PFSK-1 (cell line): ENCODE results near the gene MAGED2.

ENCODE experiments used
- FOXP2 ChIP-seq: optimal IDR thresholded peaks from 2 replicates; pipeline ENCODE3; 2011; ENCODE audit warnings: borderline replicate concordance, control low read depth, inconsistent platforms; ENCODE audit not compliant: insufficient read depth; ENCODE audit errors: extremely low read length, extremely low read depth
- POLR2AphosphoS5 ChIP-seq: IDR thresholded peaks from 2 replicates; pipeline ENCODE4 v1.6.1; 2012; ENCODE audit warnings: low read depth, mild to moderate bottlenecking, control low read depth, low read length, moderate library complexity
- SIN3A ChIP-seq: IDR thresholded peaks from 2 replicates; pipeline ENCODE4 v1.6.1; 2012; ENCODE audit warnings: mild to moderate bottlenecking, low read length, moderate library complexity, borderline replicate concordance; ENCODE audit not compliant: insufficient read depth
- TAF1 ChIP-seq: IDR thresholded peaks from 2 replicates; pipeline ENCODE4 v1.6.1; 2012; ENCODE audit warnings: low read length, control low read depth, borderline replicate concordance; ENCODE audit not compliant: insufficient read depth
- TF ChIP-seq, protein P1 (sequence below), 2 experiments: IDR thresholded peaks; 2 replicates each; pipeline versions ENCODE4 v1.6.1 to v1.8.0; 2011 to 2012; ENCODE audit warnings: low read depth in 2 of 2, low read length in 2 of 2, control low read depth in 1 of 2, inconsistent platforms in 1 of 2, mild to moderate bottlenecking in 1 of 2, moderate library complexity in 1 of 2; ENCODE audit not compliant: insufficient read depth in 1 of 2

DNA sequence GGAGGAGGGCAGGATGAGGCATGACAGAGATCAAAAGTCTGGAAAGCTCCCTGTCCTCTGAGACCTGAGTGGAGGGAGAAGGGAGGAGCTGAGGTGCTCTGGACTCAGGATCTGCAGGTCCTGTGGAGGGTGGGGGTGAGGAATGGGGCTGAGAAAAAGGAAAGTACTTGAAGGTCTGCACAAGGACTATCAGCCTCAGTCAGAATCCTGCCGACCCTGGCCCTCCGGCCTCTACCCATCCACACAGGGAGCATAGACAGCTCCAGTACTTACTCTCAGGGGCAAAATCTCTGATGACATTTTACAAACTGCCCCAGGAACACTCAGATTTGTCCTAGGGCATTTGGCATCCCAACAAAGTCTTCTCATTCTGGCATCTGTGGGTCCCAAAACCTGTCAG is 8.5 kb upstream of the MAGED2 start:
- TF ChIP-seq TAF1 (no peak), POLR2AphosphoS5 (no peak), FOXP2 (no peak), SIN3A (no peak)
- TF ChIP-seq, protein P1, sequence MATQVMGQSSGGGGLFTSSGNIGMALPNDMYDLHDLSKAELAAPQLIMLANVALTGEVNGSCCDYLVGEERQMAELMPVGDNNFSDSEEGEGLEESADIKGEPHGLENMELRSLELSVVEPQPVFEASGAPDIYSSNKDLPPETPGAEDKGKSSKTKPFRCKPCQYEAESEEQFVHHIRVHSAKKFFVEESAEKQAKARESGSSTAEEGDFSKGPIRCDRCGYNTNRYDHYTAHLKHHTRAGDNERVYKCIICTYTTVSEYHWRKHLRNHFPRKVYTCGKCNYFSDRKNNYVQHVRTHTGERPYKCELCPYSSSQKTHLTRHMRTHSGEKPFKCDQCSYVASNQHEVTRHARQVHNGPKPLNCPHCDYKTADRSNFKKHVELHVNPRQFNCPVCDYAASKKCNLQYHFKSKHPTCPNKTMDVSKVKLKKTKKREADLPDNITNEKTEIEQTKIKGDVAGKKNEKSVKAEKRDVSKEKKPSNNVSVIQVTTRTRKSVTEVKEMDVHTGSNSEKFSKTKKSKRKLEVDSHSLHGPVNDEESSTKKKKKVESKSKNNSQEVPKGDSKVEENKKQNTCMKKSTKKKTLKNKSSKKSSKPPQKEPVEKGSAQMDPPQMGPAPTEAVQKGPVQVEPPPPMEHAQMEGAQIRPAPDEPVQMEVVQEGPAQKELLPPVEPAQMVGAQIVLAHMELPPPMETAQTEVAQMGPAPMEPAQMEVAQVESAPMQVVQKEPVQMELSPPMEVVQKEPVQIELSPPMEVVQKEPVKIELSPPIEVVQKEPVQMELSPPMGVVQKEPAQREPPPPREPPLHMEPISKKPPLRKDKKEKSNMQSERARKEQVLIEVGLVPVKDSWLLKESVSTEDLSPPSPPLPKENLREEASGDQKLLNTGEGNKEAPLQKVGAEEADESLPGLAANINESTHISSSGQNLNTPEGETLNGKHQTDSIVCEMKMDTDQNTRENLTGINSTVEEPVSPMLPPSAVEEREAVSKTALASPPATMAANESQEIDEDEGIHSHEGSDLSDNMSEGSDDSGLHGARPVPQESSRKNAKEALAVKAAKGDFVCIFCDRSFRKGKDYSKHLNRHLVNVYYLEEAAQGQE (IDR thresholded peaks at IDR 0.05; ENCODE audit: insufficient read depth in 1 of 2, low read depth in 2 of 2, low read length in 2 of 2), result no peak
